GM15510 (cell line): ENCODE measurements around the gene TTC32.

Experiments
- POLR2A ChIP-seq: IDR thresholded peaks from 3 replicates; pipeline ENCODE4 v1.6.1; 2011; ENCODE audit warnings: borderline replicate concordance; ENCODE audit not compliant: insufficient read length; ENCODE audit errors: extremely low read depth

Gene TTC32

DNA sequence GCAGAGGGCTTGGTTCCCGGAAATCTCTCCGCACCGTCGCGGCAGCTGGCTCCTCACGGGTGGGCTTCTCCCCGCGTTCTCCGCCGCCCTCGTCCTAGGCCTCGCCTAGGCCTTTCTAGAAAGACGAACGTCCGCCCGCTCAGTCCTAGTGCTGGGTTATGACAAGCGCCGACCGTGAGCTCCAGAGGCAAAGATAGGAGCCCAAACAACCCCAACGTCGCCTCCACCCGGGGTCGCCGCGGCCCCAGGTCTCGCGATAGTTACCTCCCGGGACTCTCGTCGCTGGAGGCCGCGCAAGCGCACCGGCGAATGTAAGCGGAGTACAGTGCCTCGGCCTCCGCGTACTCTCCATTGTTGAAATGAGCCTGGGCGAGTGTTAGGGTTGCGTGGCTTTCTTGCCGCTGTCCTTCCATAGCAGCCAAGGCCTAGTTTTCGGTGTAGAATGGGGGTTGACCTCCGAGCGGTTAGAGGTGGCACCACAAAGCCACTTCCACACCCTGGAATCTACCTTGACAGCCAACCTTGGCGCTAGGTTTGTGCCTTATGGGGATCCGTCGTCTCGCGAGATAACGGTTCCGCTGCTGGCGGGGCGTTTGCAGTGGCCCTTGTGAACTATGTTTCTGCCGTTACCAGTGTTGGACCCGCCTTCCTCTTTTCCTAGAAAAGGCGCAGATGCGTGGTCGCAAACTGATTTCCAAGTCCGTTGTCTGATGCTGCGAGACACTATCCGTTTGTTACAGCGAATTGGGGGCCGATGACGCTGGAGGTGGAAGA is at the start of gene TTC32:
TSS of gene TTC32 (minus strand) at position 542 of the 774 bp plus-strand sequence. CDS start at position 413, 129 bp downstream.
- TF ChIP-seq POLR2A = peak; percentile 80

DNA sequence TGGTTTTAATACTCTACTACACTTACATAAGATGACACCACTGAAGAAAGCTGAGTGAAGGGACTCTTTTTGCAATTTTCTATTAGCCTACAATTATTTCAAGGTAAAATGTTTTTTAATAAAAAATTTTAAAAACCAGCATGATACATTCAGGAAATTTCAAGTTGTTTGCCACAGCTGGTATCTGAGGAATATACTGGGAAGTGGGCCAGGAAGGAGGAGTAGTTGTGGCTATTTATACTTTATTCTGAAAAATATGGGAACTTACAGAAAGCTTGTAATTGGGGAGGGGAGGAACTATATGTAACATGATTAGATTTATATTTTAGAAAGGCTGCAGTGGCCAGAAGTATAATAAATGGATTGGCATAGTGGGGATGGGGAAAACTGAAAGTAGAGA is 47.3 kb upstream of the TTC32 start:
- no peak for TF ChIP-seq POLR2A

DNA sequence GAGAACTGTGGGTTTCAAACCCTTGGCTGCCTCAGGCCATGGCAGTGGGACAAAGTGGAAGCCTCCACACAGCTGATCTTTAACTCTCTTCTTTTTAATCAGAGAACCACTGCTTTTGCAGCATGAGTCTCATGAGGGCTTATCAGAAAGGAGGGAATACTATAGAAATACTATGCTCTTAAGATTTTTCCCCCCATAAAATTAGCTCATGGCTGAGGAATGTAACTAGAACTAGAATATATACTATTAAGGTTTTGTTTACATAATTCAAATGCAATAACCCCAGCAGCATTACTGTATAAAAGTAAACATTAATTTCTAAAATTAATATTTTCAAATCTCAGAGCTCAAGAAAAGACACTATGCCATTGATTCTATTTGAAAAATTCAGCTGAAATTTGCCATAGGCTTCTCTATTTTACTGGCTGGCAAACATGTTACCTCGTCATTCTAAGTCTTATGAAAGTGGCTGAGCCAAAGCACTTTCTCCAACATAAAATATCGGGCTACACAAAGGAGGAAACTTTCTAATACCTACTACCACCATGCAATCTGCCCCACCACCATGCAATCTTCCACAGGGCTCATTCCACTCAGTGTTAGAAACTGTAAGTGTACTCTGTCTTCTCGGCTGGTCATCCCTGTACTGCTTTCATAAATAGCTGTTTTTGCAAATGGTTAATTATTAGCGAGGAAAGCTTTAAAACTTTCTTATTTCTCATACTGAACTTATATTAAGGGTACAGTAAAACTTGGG is 45.6 kb upstream of the TTC32 start:
- no peak for TF ChIP-seq POLR2A

DNA sequence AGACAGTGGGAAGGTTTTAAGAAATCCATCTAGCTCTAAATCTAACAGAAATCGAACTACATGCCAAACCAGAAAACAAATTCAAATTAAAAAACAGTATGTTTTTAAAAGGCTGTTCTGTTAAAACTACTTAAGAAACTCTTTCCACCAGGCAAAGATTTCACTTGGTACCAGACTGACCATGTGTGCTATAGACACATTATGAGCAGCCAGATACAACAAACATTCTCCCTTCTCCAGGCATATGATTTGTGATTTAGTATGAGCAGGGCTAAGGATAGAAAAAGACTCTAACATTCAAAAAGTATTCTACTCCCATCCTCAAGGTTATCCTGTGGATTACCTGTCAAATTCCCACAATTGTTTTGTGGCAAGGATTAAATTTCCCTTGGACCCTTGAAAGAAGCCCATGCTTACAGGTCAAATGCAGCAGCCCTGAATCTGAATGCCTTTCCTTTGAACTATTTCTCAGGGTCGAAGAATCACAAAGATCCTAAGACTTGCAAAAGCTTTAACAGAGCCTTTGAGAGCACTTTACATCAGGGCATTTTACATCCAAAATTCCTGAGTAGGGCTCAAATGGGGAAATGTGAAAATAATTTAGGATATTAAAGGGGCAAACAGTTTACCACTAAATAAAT is 42.5 kb upstream of the TTC32 start:
- TF ChIP-seq POLR2A = no peak

DNA sequence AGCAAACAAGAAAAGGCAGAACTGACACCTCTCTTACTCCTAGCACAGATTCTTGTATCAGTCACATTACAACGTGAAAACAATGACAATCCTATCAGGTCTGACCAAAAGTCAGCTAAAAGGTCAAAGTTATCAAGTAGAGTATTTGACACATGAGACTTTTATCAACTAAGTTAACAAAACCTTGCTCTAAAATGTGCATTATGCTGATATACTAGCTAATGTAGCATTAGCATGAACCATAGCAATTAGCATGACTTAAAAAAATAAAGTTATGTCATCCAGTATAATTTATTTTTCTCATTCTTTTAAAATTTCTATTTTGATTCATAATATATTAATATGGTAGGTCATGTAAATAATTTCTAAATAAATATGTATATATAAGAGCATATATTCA is 41.4 kb upstream of the TTC32 start:
- no peak for TF ChIP-seq POLR2A

DNA sequence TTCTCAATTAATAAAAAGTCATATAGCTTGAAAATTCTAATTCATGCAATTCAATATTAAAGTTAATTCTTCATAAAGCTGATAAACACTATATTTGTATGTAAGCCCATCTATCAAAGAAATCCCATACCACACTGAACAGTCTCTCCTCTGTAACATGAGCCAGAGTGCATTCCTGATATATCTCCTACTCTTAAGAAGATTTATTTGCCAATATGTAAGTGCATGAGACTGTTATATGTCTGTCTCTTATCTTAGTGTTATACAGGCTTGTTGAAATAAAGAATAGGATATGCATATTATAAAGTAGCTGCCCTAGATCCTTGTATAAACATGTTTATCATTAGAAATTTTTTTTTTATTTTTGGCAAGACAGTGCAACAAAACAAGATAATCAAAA is 40.4 kb upstream of the TTC32 start:
- TF ChIP-seq POLR2A = no peak

DNA sequence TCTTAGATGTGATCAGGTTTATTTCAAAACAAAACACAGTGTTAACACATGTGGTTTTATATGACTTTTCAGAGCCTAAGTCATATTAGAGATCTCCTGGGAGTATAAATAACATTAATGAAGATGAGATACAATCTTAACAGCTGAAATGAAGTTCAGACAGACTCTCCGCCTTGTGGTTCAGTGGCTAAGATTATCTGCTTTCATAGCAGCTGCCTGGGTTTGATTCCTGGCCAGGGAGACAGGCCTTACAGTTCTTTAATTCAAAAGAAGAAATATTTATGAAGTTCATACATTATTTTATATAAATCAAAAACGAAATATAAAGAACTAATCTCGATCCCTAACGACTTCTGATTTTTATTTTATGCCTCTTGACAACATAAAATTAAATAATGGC is 35.2 kb upstream of the TTC32 start:
- no peak for TF ChIP-seq POLR2A

DNA sequence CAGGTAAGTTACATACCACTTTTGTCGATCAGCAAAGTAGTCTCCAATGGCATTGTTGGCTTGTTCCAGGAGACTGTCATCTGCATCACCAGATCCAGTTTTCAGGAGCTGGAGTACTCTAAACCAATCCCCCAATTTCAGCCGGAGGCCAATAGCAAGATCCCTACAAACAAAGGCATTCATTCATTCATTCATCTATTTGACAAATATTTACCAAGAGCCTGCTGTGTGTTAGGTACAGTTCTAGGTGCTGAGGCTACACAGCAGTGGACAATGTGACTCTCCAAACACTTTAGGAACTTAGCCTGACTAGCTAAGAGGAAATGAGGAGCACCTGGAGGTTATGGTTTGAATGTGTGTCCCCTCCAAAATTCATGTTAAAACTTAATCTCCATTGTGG is 34.4 kb upstream of the TTC32 start:
- no peak for TF ChIP-seq POLR2A

DNA sequence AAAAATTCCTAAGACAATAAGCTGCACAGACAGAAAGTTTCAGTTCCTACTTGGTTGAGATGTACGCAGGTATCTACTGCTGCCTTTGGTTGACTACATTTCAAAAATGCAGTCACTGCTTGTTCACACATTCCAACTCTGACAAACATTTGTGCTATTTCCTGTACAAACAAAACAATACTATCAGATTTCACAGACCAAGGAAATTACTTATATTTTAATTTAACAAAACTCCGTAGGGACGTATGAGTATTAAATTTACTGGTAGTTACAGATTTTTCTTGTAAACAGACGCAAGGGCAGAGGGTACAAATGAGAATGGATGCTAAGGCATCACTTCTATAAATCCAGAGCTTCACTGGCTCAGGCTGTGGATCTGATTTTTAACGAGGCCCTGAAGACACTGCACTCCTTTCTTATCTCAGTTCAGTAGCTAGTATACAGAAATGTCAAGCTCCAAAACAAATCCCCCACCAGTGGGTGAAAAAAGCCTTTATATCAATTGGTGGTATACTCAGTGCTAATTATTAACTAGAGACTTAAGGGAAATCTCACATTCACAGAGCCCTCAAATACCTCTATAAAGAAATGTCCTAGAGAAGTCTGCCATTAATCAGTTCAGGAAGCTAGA is 31.7 kb upstream of the TTC32 start:
- no peak for TF ChIP-seq POLR2A

DNA sequence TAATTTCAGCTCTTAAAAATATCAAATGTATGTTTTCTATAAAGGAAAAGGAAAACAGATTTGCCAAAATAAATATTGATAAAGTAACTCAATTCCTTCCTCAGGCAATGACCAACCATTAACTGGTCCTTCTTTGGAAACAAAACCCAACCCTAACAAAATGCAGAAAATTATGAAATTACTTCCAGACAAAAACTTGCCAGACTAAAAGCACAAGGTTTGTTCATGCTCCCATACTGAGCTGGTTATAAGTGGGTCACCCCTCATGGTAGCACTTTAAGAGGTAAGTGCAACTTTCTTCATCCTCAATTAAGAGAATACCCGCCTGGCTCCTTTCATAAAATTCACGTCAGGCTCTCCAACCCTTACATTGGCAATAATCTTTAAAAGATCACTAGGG is 31.1 kb upstream of the TTC32 start:
- no peak for TF ChIP-seq POLR2A

DNA sequence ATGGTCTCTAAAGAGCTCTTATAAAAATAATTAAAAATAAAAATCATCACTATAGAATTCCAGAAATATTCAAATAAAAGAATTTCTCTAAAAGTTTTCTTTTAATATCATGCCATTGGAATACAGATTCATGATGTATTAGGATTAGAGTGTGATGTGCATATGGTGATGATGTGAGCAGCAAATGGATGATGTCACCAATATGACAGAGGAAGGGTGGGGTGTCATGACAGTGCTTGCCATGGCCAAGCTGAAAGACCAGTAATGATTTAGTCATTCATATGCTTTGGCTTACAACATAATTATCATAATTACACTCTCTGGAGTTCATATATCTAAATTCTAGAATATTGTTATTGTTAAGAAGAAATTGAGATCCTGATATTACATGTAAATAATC is 27.4 kb upstream of the TTC32 start:
- no peak for TF ChIP-seq POLR2A

DNA sequence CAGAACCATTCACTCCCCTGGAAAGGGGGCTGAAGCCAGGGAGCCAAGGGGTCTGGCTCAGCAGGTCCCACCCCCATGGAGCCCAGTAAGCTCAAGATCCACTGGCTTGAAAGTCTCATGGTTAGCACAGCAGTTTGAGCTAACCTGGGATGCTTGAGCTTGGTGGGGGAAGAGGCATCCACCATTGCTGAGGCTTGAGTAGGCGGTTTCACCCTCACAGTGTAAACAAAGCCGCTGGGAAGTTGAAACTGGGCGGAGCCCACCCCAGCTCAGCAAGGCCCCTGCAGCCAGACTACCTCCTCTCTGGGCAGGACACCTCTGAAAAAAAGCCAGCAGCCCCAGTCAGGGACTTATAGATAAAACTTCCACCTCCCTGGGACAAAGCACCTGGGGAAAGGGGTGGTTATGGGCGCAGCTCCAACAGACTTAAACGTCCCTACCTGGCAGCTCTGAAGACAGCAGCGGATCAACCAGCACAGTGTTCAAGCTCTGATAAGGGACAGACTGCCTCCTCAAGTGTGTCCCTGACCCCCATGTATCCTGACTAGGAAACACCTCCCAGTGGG is 14.7 kb upstream of the TTC32 start:
- TF ChIP-seq POLR2A = no peak

DNA sequence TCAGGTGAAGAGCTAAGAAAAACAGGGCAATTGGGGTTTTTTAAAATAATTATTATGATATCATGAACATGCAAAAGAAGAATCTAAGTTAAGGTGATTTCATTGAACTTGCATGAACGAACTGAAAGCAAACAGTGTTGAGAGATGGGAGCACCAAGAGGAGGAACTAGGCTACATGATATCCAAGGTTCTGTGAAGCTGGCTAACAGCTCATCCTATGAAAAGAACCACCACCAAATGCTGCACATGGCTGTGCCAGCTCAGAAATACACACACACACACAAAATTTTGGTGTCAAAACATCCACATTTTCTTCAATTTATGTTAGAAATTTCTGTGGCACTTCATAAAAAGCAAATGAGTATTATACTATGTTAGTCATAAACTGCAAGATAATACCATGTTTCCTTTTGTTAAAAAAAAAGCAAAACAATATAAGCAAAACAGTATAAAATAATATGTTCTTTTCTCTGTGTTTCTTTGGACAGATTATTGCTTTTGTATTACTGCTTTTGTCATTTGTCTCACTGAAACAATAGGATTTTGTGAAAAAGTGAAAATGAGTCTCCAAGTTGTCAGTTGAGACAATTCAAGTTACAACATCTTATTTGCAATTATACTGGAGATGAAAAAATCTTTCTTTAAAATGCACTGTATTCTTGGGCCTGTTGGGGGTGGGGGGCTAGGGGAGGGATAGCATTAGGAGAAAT is 12.6 kb upstream of the TTC32 start:
- TF ChIP-seq POLR2A = no peak
